OCI-LY7 (cell line): ENCODE measurements around the gene KCTD17. TPM values are rescaled to one million over a fixed set of nuclear protein-coding genes. Genes with fewer than 3 reads are reported as not detected.

ENCODE experiments used
- BruUV-seq: library from RNA; stranded (reverse); fragments of 400-500 nt; replicated peaks from 2 replicates; lab custom pipeline; 2021; lab: Mats Ljungman, UMichigan
- CTCF ChIA-PET: fragments of 300-600 bp; sonication (Branson Sonifier 250); formaldehyde crosslinking; loops from one replicate; lab custom pipeline; 2022; ENCODE audit warnings: antibody characterized with exemption; ENCODE audit not compliant: unreplicated experiment; lab: Charles Lee
- POLR2A ChIA-PET: fragments of 300-600 bp; sonication (Branson Sonifier 250); formaldehyde crosslinking; loops from one replicate; lab custom pipeline; 2022; ENCODE audit warnings: antibody characterized with exemption; lab: Charles Lee
- DNase-seq: peaks from one replicate; pipeline ENCODE4 v3.0.0-alpha.2; 2015; ENCODE audit warnings: low spot score
- H2AFZ ChIP-seq: fragments of 200-600 bp; sonication (generic), shearing (Covaris generic); 2 replicates; pipeline ENCODE4 v1.6.1; 2014; ENCODE audit warnings: mild to moderate bottlenecking, antibody characterized with exemption, low read length, moderate library complexity
- H3K27ac ChIP-seq: fragments of 200-600 bp; sonication (generic); 2 replicates; pipeline ENCODE4 v1.5.1; 2014; ENCODE audit warnings: mixed run types, low read depth, mild to moderate bottlenecking, moderate library complexity, low read length, inconsistent platforms; ENCODE audit not compliant: poor library complexity, severe bottlenecking
- H3K36me3 ChIP-seq: fragments of 200-600 bp; sonication (generic); 2 replicates; pipeline ENCODE4 v1.6.1; 2014; ENCODE audit warnings: mild to moderate bottlenecking, antibody characterized with exemption, low read length, moderate library complexity, mixed read lengths; ENCODE audit not compliant: insufficient read depth
- H3K4me1 ChIP-seq: fragments of 200-600 bp; sonication (generic); 2 replicates; pipeline ENCODE4 v1.5.1; 2014; ENCODE audit warnings: mild to moderate bottlenecking, low read length; ENCODE audit not compliant: insufficient read depth, poor library complexity, severe bottlenecking
- H3K4me2 ChIP-seq: fragments of 200-600 bp; sonication (generic); 2 replicates; pipeline ENCODE4 v1.6.1; 2014; ENCODE audit warnings: mild to moderate bottlenecking, low read length
- H3K4me3 ChIP-seq: fragments of 200-600 bp; sonication (generic); 2 replicates; pipeline ENCODE4 v1.5.1; 2014; ENCODE audit warnings: mild to moderate bottlenecking, low read depth, low read length; ENCODE audit not compliant: poor library complexity, severe bottlenecking
- H3K79me2 ChIP-seq: fragments of 200-600 bp; sonication (generic); 2 replicates; pipeline ENCODE4 v1.6.1; 2016; ENCODE audit warnings: low read depth, mild to moderate bottlenecking, low read length, moderate library complexity, mixed read lengths; ENCODE audit not compliant: insufficient read depth
- H3K9me2 ChIP-seq: fragments of 200-600 bp; sonication (generic); 2 replicates; pipeline ENCODE4 v1.6.1; 2016; ENCODE audit warnings: mild to moderate bottlenecking, low read length, mixed read lengths; ENCODE audit not compliant: insufficient read depth
- H3K9me3 ChIP-seq: fragments of 200-600 bp; sonication (generic); 2 replicates; pipeline ENCODE4 v1.6.1; 2014; ENCODE audit warnings: mild to moderate bottlenecking, mixed run types, low read length, mixed read lengths
- H4K20me1 ChIP-seq: fragments of 200-600 bp; sonication (generic); 2 replicates; pipeline ENCODE4 v1.6.1; 2014; ENCODE audit warnings: mild to moderate bottlenecking, antibody characterized with exemption, low read length, moderate library complexity, mixed read lengths; ENCODE audit not compliant: insufficient read depth
- CTCF ChIP-seq: fragments of 200-600 bp; sonication (generic); conservative IDR thresholded peaks from 2 replicates; pipeline ENCODE4 v1.5.1; 2014; ENCODE audit warnings: mild to moderate bottlenecking, antibody characterized with exemption, low read length, moderate library complexity, mixed read lengths
- EZH2phosphoT487 ChIP-seq: fragments of 200-600 bp; sonication (generic); IDR thresholded peaks from 2 replicates; pipeline ENCODE4 v1.6.1; 2018; ENCODE audit warnings: low read depth, borderline replicate concordance, mild to moderate bottlenecking, mixed run types, antibody characterized with exemption, low read length, moderate library complexity, mixed read lengths
- intact Hi-C: fragments of 100-400 bp; cut with micrococcal nuclease; formaldehyde crosslinking; loops from one replicate; pipeline ENCODE4 v1.10.0; 2022; ENCODE audit not compliant: unreplicated experiment
- total RNA-seq, 2 experiments: library from RNA; depleted of rRNA in 1 of 2; stranded (reverse); fragments of >200 nt in 1 of 2; shearing (Covaris generic) in 1 of 2; gene quantifications; 2 replicates each; pipeline ENCODE4 v1.2.3, GENCODE V29; 2014 to 2022

The KCTD17 gene
- total RNA-seq, 2 experiments from 2014 or later: 17.7 to 21.7 TPM

- H3K4me2 ChIP-seq: no peak overlapping the region
- H2AFZ ChIP-seq: no peak overlapping the region
- H3K9me2 ChIP-seq: no peaks in the 10 kb centered on the region
- H3K4me3 ChIP-seq: no peak overlapping the region
- TF ChIP-seq CTCF: no peak
- TF ChIP-seq EZH2phosphoT487: no peak
- H3K4me1 ChIP-seq: peaks cover 13% of the 10 kb centered on the region
- intact Hi-C loops: no loop called here
- H3K36me3 ChIP-seq: peaks cover 7% of the 10 kb centered on the region
- ChIA-PET POLR2A (interaction anchor here (0.5 kb wide), 1 partner anchor 18 kb away, joined by 3 read pairs; no protein-coding TSS in a partner anchor), CTCF (no interaction called here)
- H3K9me3 ChIP-seq: no peaks in the 10 kb centered on the region
- no TSS peak for BruUV-seq
- DNase-seq: no peak
- H3K27ac ChIP-seq: no peak overlapping the region
- H4K20me1 ChIP-seq: no peaks in the 10 kb centered on the region
- H3K79me2 ChIP-seq: peaks cover 6% of the 10 kb centered on the region; the same call in 1 of the 2 replicates
Measured at GRCh38 chr22:37022483-37023337, 28.8 kb upstream of the KCTD17 start.

GRCh38 chr22:37023743-37024338 lies 27.7 kb upstream of the KCTD17 start:
- no peak for DNase-seq
- no peaks in the 10 kb centered on the region for H3K9me3 ChIP-seq
- H3K27ac ChIP-seq: no peak overlapping the region
- intact Hi-C loops: no loop called here
- no peak overlapping the region for H2AFZ ChIP-seq
- peaks cover 12% of the 10 kb centered on the region for H3K36me3 ChIP-seq
- H4K20me1 ChIP-seq: no peaks in the 10 kb centered on the region
- H3K9me2 ChIP-seq: no peaks in the 10 kb centered on the region
- H3K4me2 ChIP-seq: no peak overlapping the region
- TF ChIP-seq CTCF (no peak), EZH2phosphoT487 (no peak)
- CTCF ChIA-PET: no interaction called here
- peaks cover 7% of the 10 kb centered on the region for H3K4me1 ChIP-seq
- peaks cover 6% of the 10 kb centered on the region; the same call in 1 of the 2 replicates for H3K79me2 ChIP-seq
- no peak overlapping the region for H3K4me3 ChIP-seq
- POLR2A ChIA-PET: no interaction called here
- BruUV-seq: no TSS peak
